GM12892 (cell line): ENCODE results near the gene HSFX2.

Experiments used
- POLR2A ChIP-seq: IDR thresholded peaks from 2 replicates; pipeline ENCODE4 v1.6.1; 2011; ENCODE audit warnings: low read depth, low read length, control low read depth
- POLR2AphosphoS5 ChIP-seq: IDR thresholded peaks from 2 replicates; pipeline ENCODE4 v1.6.1; 2011; ENCODE audit warnings: low read depth, low read length, control low read depth
- TAF1 ChIP-seq: IDR thresholded peaks from 2 replicates; pipeline ENCODE4 v1.6.1; 2011; ENCODE audit warnings: low read depth, mild to moderate bottlenecking, control low read depth, low read length, borderline replicate concordance

GRCh38 chrX:149607699-149608098, 12.6 kb upstream of the HSFX2 start:
- TF ChIP-seq POLR2AphosphoS5 (no peak), POLR2A (no peak), TAF1 (no peak)
